NCI-H187 (cell line): ENCODE data around the gene UBAP1.
"Not testable (repeated sequence)": the region's sequence is repeated elsewhere in the genome, so short reads cannot be mapped to it uniquely, and the experiment has no call there.

Experiments
- DNase-seq, 2 experiments: peaks; one replicate each; lab custom pipeline; 2025; lab: John Stamatoyannopoulos, UW

Gene UBAP1

GRCh38 chr9:34224349-34224748, 45.5 kb downstream of the UBAP1 start:
- no peak for DNase-seq

GRCh38 chr9:34226144-34226760, 47.4 kb downstream of the UBAP1 start:
- DNase-seq, result not testable (repeated sequence)

- DNase-seq, result no peak
These were observed 48.6 kb downstream of the UBAP1 start for GRCh38 chr9:34227445-34227844.

GRCh38 chr9:34230556-34230955, 51.7 kb downstream of the UBAP1 start:
- no peak for DNase-seq

- DNase-seq, result no peak
These were observed 53.4 kb downstream of the UBAP1 start for GRCh38 chr9:34232201-34232600.

GRCh38 chr9:34233672-34234071, 54.8 kb downstream of the UBAP1 start:
- no peak for DNase-seq

- no peak for DNase-seq
These were observed 59.0 kb downstream of the UBAP1 start for GRCh38 chr9:34237836-34238235.

GRCh38 chr9:34240006-34240405, 61.2 kb downstream of the UBAP1 start:
- DNase-seq, result no peak

- no peak for DNase-seq
These were observed 64.0 kb downstream of the UBAP1 start for GRCh38 chr9:34242830-34243229.

GRCh38 chr9:34245212-34245611, 66.4 kb downstream of the UBAP1 start:
- not testable (repeated sequence) for DNase-seq

GRCh38 chr9:34246453-34246852, 67.6 kb downstream of the UBAP1 start:
- DNase-seq, result no peak

- DNase-seq, result not testable (repeated sequence)
These were observed 68.9 kb downstream of the UBAP1 start for GRCh38 chr9:34247782-34248181.

GRCh38 chr9:34249274-34249673, 70.4 kb downstream of the UBAP1 start:
- DNase-seq, result no peak

GRCh38 chr9:34250721-34251120, 71.9 kb downstream of the UBAP1 start:
- DNase-seq, result no peak

GRCh38 chr9:34252016-34252415, 73.2 kb downstream of the UBAP1 start:
- no peak for DNase-seq

GRCh38 chr9:34252670-34253459, 74.0 kb downstream of the UBAP1 start:
- no peak for DNase-seq

- DNase-seq, result no peak
These were observed 74.6 kb downstream of the UBAP1 start for GRCh38 chr9:34253460-34253837.

GRCh38 chr9:34254141-34254913, 75.5 kb downstream of the UBAP1 start:
- DNase-seq, result no peak

- no peak for DNase-seq
These were observed 76.4 kb downstream of the UBAP1 start for GRCh38 chr9:34254966-34255825.

GRCh38 chr9:34256104-34256503, 77.3 kb downstream of the UBAP1 start:
- DNase-seq, result no peak

GRCh38 chr9:34256987-34257585, 78.2 kb downstream of the UBAP1 start:
- no peak for DNase-seq

GRCh38 chr9:34259315-34259714, 80.5 kb downstream of the UBAP1 start:
- no peak for DNase-seq
